Right atrium auricular region (tissue), 2 donors: Measurements from ENCODE around the gene ARHGAP21. TPM values are rescaled to one million over a fixed set of nuclear protein-coding genes. Genes with fewer than 3 reads are reported as not detected.

Experiments
- DNase-seq: peaks from one replicate; pipeline ENCODE4 v3.0.0-alpha.2; 2019; ENCODE audit warnings: low spot score
- H3K27ac ChIP-seq, 2 donors: fragments of 200-600 bp; sonication (generic); 1 replicate in 1 of 2; 2 replicates in 1 of 2; pipeline ENCODE4 v1.5.1; 2016 to 2019
- H3K27me3 ChIP-seq, 2 donors: fragments of 200-600 bp; sonication (generic); one replicate each; pipeline versions ENCODE4 v1.5.1 to v1.6.0; 2017 to 2019
- H3K36me3 ChIP-seq: fragments of 200-600 bp; sonication (generic); one replicate; pipeline ENCODE4 v1.5.1; 2016
- H3K4me1 ChIP-seq, 2 donors: fragments of 200-600 bp; sonication (generic); one replicate each; pipeline versions ENCODE4 v1.5.1 to v1.6.0; 2017 to 2019
- H3K4me3 ChIP-seq, 2 donors: fragments of 200-600 bp; sonication (generic); 1 replicate in 1 of 2; 2 replicates in 1 of 2; pipeline ENCODE4 v1.5.1; 2017 to 2019; ENCODE audit warnings: mild to moderate bottlenecking in 1 of 2, moderate library complexity in 1 of 2
- H3K9me3 ChIP-seq, 2 donors: fragments of 200-600 bp; sonication (generic); one replicate each; pipeline ENCODE4 v1.5.1; 2019
- CTCF ChIP-seq, 2 donors: fragments of 200-600 bp; sonication (generic); IDR thresholded peaks; one replicate each; pipeline ENCODE4 v1.5.1; 2019; ENCODE audit warnings: antibody characterized with exemption in 2 of 2
- total RNA-seq, 2 donors: library from RNA; depleted of rRNA; stranded (reverse); fragments of >200 nt; gene quantifications; one replicate each; pipeline ENCODE4 v1.1.0, GENCODE V29; 2016

The ARHGAP21 gene
- total RNA-seq, 2 donors from 2014 or later: 45.0 to 46.3 TPM

DNA sequence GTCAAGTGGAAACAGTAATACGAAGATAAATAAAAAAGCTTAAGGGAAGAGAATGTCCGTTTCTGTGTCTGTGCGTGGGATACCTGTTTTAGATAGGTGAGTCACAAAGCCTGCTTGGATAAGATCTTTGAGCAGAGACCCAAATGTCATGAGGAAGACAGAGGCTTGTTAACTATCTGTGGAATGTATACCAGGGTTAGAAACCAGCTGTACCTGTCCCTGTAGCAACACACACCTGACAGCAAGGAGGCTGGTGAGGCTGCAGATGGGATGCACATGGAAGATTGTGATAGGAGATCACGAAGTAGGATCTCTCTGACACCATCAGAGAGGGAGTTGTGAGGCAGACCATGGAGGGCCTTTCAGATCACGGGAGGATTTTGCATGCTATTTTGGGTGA, 105.3 kb downstream of the ARHGAP21 start:
- H3K4me1 ChIP-seq: peaks cover 0 to 10% of the 10 kb centered on the region in 2 donors
- no peak for DNase-seq
- H3K27me3 ChIP-seq: no peaks in the 10 kb centered on the region
- no peak for TF ChIP-seq CTCF (IDR thresholded peaks at IDR 0.05)
- H3K9me3 ChIP-seq: no peaks in the 10 kb centered on the region
- no peak overlapping the region for H3K4me3 ChIP-seq
- peaks cover 13% of the 10 kb centered on the region for H3K36me3 ChIP-seq
- H3K27ac ChIP-seq: no peak overlapping the region

GRCh38 chr10:24617771-24618396, 105.8 kb downstream of the ARHGAP21 start:
- H3K4me1 ChIP-seq: peaks cover 0 to 5% of the 10 kb centered on the region in 2 donors
- H3K9me3 ChIP-seq: no peaks in the 10 kb centered on the region
- DNase-seq: no peak
- peaks cover 13% of the 10 kb centered on the region for H3K36me3 ChIP-seq
- TF ChIP-seq CTCF (IDR thresholded peaks at IDR 0.05): peak; percentile 68 to 84
- no peaks in the 10 kb centered on the region for H3K27me3 ChIP-seq
- H3K4me3 ChIP-seq: no peak overlapping the region
- H3K27ac ChIP-seq: no peak overlapping the region

GRCh38 chr10:24616536-24616935, 107.2 kb downstream of the ARHGAP21 start:
- H3K9me3 ChIP-seq: no peaks in the 10 kb centered on the region
- DNase-seq: no peak
- no peaks in the 10 kb centered on the region for H3K27me3 ChIP-seq
- H3K4me1 ChIP-seq: no peaks in the 10 kb centered on the region
- TF ChIP-seq CTCF (IDR thresholded peaks at IDR 0.05): no peak
- no peak overlapping the region for H3K4me3 ChIP-seq
- peaks cover 13% of the 10 kb centered on the region for H3K36me3 ChIP-seq
- no peak overlapping the region for H3K27ac ChIP-seq

- Histone ChIP-seq H3K4me3 (no peak overlapping the region), H3K4me1 (no peaks in the 10 kb centered on the region), H3K9me3 (no peaks in the 10 kb centered on the region), H3K36me3 (peaks cover 38% of the 10 kb centered on the region), H3K27me3 (no peaks in the 10 kb centered on the region), H3K27ac (no peak overlapping the region)
- no peak for TF ChIP-seq CTCF (IDR thresholded peaks at IDR 0.05)
- no peak for DNase-seq
Measured at GRCh38 chr10:24606021-24606420, 117.7 kb downstream of the ARHGAP21 start.

DNA sequence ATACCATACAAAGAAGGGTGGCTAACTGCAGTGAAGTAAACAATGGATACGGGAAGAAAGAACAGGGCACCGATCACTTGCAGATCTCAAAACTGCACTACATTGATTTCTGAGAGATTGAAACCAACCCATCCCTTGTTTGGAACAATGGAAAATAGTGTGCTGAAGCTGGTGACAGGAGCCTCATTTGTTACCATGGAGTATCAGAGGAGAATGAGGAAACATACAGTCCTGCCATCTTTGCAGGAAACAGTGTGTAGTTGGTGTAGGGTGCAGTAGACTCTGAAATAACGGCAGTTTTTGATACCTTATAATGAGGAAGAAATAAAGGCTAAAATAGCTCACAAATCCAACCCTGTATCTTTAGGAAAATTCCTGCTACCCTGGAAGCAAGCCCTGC, 118.5 kb downstream of the ARHGAP21 start:
- H3K27ac ChIP-seq: no peak overlapping the region
- H3K4me3 ChIP-seq: no peak overlapping the region
- no peaks in the 10 kb centered on the region for H3K4me1 ChIP-seq
- no peaks in the 10 kb centered on the region for H3K27me3 ChIP-seq
- no peak for DNase-seq
- H3K36me3 ChIP-seq: peaks cover 45% of the 10 kb centered on the region
- no peaks in the 10 kb centered on the region for H3K9me3 ChIP-seq
- TF ChIP-seq CTCF (IDR thresholded peaks at IDR 0.05): no peak

DNA sequence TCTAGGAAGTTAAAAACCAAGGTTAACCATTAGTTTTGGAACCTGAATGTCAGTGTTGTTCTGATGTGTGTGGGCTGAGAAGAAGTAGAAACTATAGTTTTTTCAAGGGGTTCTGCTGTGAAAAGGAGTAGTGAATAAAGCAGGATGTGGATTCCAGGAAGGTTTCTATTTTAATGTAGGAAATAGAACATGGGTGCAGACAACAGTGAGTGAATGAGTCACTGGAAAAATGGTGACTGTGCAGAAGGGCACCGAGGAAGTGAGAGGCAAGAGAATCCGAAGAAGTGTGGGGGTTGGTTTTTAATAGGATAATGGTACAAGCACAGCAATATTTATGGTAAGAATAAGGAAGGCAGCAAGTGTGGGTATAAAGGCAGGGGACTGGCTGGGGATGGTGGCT, 120.4 kb downstream of the ARHGAP21 start:
- Histone ChIP-seq H3K27ac (no peak overlapping the region), H3K9me3 (no peaks in the 10 kb centered on the region), H3K36me3 (peaks cover 62% of the 10 kb centered on the region), H3K27me3 (no peaks in the 10 kb centered on the region), H3K4me1 (no peaks in the 10 kb centered on the region), H3K4me3 (no peak overlapping the region)
- TF ChIP-seq CTCF (IDR thresholded peaks at IDR 0.05): no peak
- DNase-seq: no peak
